Right atrium auricular region (tissue), 2 donors: ENCODE results near the gene ARMC7. TPM values are rescaled to one million over a fixed set of nuclear protein-coding genes. Genes with fewer than 3 reads are reported as not detected.

Experiments
- DNase-seq: peaks from one replicate; pipeline ENCODE4 v3.0.0-alpha.2; 2019; ENCODE audit warnings: low spot score
- H3K27ac ChIP-seq, 2 donors: fragments of 200-600 bp; sonication (generic); 1 replicate in 1 of 2; 2 replicates in 1 of 2; pipeline ENCODE4 v1.5.1; 2016 to 2019
- H3K27me3 ChIP-seq, 2 donors: fragments of 200-600 bp; sonication (generic); one replicate each; pipeline versions ENCODE4 v1.5.1 to v1.6.0; 2017 to 2019
- H3K36me3 ChIP-seq: fragments of 200-600 bp; sonication (generic); one replicate; pipeline ENCODE4 v1.5.1; 2016
- H3K4me1 ChIP-seq, 2 donors: fragments of 200-600 bp; sonication (generic); one replicate each; pipeline versions ENCODE4 v1.5.1 to v1.6.0; 2017 to 2019
- H3K4me3 ChIP-seq, 2 donors: fragments of 200-600 bp; sonication (generic); 1 replicate in 1 of 2; 2 replicates in 1 of 2; pipeline ENCODE4 v1.5.1; 2017 to 2019; ENCODE audit warnings: mild to moderate bottlenecking in 1 of 2, moderate library complexity in 1 of 2
- H3K9me3 ChIP-seq, 2 donors: fragments of 200-600 bp; sonication (generic); one replicate each; pipeline ENCODE4 v1.5.1; 2019
- total RNA-seq, 2 donors: library from RNA; depleted of rRNA; stranded (reverse); fragments of >200 nt; gene quantifications; one replicate each; pipeline ENCODE4 v1.1.0, GENCODE V29; 2016
- TF ChIP-seq, protein P1 (sequence below), 2 donors: fragments of 200-600 bp; sonication (generic); IDR thresholded peaks; one replicate each; pipeline ENCODE4 v1.5.1; 2019; ENCODE audit warnings: antibody characterized with exemption in 2 of 2

The ARMC7 gene
- total RNA-seq, 2 donors from 2014 or later = 4.9 to 9.5 TPM

DNA sequence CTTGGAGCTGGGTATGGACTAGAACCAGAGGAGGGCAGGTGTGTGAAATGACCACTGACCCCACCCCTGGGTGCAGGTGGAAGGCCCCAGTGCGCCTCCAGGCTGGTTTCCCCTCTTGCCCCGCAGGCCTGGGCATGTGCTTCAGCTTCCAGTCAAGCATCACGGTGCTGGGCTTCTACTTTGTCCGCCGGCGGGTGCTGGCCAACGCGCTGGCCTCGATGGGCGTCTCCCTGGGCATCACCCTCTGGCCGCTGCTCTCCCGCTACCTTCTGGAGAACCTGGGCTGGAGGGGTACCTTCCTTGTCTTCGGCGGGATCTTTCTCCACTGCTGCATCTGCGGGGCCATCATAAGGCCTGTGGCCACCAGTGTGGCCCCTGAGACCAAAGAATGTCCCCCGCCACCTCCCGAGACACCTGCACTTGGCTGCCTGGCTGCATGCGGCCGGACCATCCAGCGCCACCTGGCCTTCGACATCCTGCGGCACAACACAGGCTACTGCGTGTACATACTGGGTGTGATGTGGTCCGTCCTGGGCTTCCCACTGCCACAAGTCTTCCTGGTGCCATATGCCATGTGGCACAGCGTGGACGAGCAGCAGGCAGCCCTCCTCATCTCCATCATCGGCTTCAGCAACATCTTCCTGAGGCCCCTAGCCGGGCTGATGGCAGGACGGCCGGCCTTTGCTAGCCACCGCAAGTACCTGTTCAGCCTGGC, 9.7 kb upstream of the ARMC7 start:
- TF ChIP-seq, protein P1, sequence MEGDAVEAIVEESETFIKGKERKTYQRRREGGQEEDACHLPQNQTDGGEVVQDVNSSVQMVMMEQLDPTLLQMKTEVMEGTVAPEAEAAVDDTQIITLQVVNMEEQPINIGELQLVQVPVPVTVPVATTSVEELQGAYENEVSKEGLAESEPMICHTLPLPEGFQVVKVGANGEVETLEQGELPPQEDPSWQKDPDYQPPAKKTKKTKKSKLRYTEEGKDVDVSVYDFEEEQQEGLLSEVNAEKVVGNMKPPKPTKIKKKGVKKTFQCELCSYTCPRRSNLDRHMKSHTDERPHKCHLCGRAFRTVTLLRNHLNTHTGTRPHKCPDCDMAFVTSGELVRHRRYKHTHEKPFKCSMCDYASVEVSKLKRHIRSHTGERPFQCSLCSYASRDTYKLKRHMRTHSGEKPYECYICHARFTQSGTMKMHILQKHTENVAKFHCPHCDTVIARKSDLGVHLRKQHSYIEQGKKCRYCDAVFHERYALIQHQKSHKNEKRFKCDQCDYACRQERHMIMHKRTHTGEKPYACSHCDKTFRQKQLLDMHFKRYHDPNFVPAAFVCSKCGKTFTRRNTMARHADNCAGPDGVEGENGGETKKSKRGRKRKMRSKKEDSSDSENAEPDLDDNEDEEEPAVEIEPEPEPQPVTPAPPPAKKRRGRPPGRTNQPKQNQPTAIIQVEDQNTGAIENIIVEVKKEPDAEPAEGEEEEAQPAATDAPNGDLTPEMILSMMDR (IDR thresholded peaks at IDR 0.05) = no peak
- Histone ChIP-seq H3K27ac (no peak overlapping the region), H3K9me3 (no peaks in the 10 kb centered on the region), H3K4me1 (peaks cover 0 to 10% of the 10 kb centered on the region in 2 donors), H3K36me3 (peaks cover 27% of the 10 kb centered on the region), H3K27me3 (no peaks in the 10 kb centered on the region), H3K4me3 (no peak overlapping the region)
- DNase-seq = no peak

DNA sequence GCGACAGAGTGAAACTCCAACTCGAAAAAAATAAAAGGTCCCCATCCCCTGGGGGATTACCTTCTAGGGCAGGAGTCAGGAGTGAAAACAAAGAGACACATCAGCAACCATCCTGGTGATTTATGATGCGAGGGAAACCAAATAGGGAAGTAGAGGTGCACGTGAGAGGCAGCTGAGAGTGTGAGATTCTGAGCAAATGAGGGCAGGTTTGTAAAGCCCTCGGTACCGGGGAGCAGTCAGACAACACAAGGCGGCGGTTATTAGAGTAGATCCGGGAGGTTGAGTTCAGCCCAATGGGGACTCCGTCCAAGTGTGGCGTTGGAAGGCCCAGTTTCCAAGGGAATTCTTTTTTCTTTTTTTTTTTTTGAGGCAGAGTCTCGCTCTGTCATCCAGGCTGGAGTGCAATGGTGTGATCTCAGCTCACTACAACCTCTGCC, 7.4 kb upstream of the ARMC7 start:
- Histone ChIP-seq H3K36me3 (peaks cover 27% of the 10 kb centered on the region), H3K27ac (no peak overlapping the region), H3K9me3 (no peaks in the 10 kb centered on the region), H3K4me1 (no peaks in the 10 kb centered on the region), H3K4me3 (no peak overlapping the region), H3K27me3 (no peaks in the 10 kb centered on the region)
- DNase-seq = no peak
- TF ChIP-seq, protein P1 (IDR thresholded peaks at IDR 0.05) = no peak

DNA sequence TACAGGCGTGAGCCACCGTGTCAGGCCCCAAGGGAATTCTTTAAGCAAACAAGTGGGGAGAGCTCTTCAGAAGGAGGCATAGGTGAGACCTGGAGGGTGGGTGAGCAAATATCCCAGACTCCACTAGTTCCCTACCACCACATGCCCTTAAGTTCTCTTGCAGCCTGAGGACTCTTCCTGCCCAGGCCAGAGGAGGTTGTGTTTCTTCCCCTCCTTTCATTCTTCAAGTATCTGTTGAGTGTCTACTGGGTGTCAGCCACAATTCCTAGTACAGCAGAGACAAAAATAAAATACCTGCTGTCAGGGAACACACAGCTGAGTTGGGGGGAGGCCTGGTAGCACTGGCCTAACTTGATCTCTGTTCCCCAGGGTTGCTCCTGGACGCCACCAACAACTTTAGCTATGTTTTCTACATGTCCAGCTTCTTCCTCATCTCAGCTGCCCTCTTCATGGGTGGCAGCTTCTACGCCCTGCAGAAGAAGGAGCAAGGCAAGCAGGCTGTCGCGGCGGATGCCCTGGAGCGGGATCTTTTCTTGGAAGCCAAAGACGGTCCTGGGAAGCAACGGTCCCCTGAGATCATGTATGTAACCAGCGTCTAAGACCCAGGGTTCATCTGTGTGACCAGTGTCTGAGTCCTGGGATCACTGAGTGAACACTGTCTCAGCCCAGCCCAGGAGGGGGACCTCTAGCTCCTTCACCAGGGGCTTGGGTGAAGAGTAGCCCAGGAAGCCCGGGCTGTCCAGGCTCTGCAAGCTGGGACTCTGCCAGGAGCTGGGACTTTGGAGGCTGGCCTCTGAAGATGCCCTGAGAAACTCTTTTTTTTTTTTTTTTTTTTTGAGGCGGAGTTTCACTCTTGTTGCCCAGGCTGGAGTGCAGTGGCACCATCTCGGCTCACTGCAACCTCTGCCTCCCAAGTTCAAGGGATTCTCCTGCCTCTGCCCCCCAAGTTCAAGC, 5.9 kb upstream of the ARMC7 start:
- Histone ChIP-seq H3K9me3 (no peaks in the 10 kb centered on the region), H3K4me3 (no peak overlapping the region), H3K36me3 (peaks cover 16% of the 10 kb centered on the region), H3K27me3 (no peaks in the 10 kb centered on the region), H3K4me1 (peaks cover 0 to 1% of the 10 kb centered on the region in 2 donors), H3K27ac (no peak overlapping the region)
- TF ChIP-seq, protein P1 (IDR thresholded peaks at IDR 0.05) = no peak
- no peak for DNase-seq

DNA sequence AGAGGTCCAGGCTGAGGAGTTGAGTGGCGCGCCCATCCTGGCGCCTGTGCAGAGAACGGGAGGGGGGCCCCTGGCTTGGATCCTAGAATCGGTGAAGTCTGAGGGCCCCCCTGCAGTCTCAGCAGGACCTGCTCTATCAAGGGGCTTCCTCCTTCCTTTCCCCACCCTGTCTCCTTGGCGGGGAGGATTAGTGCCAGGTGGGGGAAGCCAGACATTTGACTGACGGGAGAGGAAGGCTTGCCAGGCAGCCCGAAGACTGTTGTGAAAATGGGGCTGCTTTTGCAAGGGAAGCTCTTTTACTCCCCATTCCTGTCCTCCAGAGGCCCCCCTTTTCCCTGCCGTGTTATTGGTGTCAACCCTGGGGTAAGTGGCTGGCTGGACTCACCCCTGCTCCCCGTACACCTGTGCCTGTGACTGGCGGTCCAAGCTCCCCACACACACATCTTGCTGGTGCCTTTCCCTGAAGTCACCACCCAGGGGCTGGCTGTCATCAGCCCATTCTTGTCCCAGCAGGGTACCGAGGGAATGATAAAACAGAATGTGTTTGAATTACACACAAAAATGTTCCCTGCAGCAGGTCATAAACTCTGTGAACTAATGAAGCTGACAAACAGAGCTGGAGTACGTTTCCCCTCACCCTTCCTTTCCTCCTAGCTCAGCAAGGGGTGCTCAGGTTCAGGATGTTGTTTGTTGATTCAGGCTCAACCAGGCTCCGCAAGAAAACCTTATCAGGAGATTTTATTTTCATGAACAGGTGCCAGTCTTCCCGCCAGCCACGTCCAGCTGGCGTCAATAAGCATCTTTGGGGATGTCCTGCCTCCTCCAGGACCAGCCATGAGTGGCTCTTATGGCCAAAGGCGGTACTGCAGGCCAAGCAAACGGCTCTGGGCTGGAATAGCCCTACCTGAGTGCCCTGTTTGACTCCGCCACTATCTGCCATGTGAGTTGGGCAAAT, 4.4 kb upstream of the ARMC7 start:
- Histone ChIP-seq H3K27ac (no peak overlapping the region), H3K27me3 (no peaks in the 10 kb centered on the region), H3K4me3 (no peak overlapping the region), H3K9me3 (no peaks in the 10 kb centered on the region), H3K4me1 (peaks cover 0 to 10% of the 10 kb centered on the region in 2 donors), H3K36me3 (peaks cover 7% of the 10 kb centered on the region)
- TF ChIP-seq, protein P1 (IDR thresholded peaks at IDR 0.05) = peak; percentile 66 to 84
- no peak for DNase-seq

DNA sequence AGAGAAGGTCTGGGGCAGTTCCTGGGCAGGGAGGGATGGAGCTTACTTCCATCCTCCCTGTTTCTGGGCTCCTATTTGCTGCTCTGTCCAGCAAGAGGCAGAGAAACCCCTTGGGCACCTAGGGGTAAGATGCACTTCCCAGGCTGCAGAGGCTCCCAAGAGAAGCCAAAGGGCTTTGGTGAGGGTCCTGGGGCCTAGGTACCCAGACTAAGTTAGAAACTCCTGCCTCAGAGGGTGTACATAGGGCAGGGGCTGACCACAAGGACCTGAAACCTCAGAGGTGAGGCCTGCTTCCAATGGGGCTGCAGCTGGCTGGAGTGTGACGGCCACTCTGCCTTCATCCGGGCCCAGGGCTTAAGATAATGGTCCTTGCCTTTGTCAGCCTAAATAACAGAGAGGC, 1.6 kb upstream of the ARMC7 start:
- H3K4me1 ChIP-seq = peaks cover 0 to 28% of the 10 kb centered on the region in 2 donors
- DNase-seq = no peak
- TF ChIP-seq, protein P1 (IDR thresholded peaks at IDR 0.05) = no peak

More for the DNA sequence above, 1.6 kb upstream of the ARMC7 start:
- H3K27ac ChIP-seq = no peak overlapping the region
- no peaks in the 10 kb centered on the region for H3K27me3 ChIP-seq
- H3K36me3 ChIP-seq = no peaks in the 10 kb centered on the region
- no peaks in the 10 kb centered on the region for H3K9me3 ChIP-seq
- no peak overlapping the region for H3K4me3 ChIP-seq
